GM18858 (cell line): Measurements from ENCODE around the gene TMEM144.
"Not testable (repeated sequence)": the region's sequence is repeated elsewhere in the genome, so short reads cannot be mapped to it uniquely, and the experiment has no call there.

Experiments used
- ATAC-seq: cut with Tn5 transposase; IDR thresholded peaks from one replicate; pipeline ENCODE4 v1.9.1; 2021; ENCODE audit not compliant: unreplicated experiment

TMEM144 gene

DNA sequence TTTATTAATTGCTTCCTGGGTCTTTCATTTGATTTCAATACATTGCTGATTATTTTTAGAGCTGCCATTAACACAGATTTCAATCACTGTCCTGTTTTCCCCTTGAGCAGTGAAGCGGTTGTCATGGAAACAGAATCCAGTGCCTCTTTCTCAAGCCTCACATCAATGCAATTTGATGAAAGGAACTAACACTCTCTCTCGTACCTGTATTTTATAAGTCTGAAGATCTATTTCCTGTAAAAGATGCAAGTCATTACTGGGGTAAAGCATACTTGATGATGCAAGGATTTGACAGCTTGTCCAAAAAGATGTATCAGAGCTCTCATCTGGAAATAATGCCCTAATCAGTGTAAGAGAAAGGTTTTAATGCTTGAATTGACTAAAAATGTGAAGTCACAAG is 19.6 kb upstream of the TMEM144 start:
- no peak for ATAC-seq

DNA sequence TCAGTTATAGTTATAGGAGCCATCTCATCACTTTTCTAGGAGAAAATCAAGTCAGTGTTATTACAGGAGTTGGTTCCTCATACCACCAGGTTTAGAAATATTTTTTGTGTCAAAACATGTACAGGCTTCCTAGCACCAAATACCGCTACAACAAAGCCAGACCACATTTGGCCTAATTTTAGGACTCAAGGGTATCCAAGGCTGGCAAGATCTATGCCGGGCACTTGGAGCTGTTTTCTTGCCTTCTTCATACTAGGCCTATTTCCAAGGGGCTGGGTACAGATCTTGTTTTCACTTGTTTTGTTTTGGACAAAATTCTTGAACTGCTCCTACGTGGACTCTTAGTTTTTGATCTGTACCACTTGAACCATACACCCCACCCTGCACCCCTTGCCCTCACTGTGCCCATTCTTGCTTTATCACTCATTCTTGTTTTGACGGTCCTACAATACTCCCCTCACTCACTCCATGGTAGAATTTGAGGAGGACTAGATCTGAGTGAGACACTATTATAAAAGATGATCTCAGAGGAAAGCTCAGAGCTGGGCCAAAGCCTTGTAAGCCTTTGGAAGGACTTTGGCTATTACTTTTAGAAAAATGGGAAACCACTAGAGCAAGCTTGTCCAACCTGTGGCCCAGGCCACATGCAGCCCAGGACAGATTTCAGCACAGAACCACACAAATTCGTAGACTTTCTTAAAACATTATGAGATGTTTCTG is 17.7 kb upstream of the TMEM144 start:
- no peak for ATAC-seq

DNA sequence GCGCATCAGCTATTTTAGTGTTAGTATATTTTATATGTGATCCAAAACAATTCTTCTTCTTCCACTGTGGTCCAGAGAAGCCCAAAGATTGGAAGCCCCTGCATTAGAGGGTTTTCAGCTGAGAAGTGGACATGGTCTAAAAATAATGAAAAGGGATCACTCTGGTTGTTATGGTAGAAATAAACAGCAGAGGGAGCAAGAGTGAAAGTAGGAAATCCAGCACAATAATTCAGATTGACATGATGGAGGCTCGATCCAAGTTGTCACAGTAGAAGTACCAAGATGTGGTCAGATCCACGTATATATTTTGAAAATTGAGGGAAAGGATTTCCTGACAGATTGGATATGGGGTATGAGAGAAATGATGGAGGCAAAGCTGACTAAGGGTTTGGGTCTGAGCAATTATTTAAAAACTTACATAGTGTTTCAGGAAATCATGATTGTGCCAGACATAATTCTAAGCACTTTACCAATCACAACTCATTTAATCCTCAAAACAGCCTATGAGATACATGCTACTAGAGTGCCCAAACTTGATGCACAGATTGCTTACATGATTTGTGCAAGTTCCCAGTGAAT is 17.0 kb upstream of the TMEM144 start:
- peak; percentile 48 for ATAC-seq

DNA sequence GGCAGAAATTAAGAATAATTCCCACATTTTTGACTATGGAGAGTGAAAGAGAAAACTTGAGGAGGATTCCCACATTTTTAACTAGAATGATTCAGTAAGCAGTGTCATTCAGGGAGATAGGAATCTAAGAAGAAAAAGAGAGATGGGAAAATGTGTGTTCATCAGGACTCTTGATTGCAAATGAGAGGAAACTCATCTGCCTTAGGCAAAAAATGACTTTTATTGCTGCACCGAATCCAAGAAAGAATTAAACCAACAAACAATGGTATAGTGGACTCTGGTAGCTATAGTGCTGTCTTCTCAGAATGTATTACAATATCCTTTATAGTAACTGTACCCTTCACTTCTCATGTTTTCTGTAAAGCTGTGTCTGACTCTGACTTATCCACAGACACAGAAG is 15.0 kb upstream of the TMEM144 start:
- no peak for ATAC-seq

DNA sequence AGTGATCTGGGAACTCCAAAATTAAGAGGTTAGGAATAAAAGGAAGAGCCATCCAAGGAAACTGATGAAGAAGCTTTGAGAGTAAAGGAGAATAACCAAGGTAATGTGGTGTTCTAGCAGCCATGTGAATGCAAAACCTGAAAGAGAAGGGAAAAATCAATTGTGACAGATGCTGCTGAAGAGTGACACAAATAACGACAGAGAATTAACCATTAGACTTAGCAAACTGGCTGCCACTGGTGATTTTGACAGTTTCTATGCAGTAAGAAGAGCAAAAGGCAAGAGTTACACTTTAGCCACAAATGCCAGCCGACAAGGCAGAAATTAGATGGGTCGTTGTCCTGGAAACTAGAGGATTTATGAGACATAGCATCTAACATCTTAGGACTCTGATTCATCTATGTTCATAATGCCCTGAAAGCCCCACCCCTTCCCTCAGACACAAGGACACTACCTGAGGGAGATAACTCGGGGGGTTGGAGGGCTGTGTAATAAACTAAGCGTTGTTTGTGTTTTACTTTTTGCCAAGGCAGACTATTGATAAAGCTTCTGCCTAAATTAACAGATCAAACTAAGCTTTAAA is 13.0 kb upstream of the TMEM144 start:
- ATAC-seq, result no peak

DNA sequence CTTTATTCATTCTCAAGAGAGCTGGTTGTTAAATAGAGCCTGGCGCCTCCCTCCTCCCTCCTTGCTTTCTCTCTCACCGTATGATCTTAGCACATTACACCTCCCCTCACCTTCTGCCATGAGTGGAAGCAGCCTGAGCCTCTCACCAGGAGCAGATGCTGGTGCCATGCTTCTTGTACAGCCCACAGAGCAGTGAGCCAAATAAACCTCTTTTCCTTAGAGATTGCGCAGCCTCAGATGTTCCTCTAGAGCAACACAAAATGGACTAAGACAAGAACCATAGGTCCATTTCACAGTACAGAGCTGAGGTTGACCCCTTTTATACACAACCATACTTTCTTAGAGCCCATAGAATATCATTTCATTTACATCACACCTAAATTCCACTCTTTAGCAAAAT is 10.1 kb upstream of the TMEM144 start:
- ATAC-seq, result no peak

DNA sequence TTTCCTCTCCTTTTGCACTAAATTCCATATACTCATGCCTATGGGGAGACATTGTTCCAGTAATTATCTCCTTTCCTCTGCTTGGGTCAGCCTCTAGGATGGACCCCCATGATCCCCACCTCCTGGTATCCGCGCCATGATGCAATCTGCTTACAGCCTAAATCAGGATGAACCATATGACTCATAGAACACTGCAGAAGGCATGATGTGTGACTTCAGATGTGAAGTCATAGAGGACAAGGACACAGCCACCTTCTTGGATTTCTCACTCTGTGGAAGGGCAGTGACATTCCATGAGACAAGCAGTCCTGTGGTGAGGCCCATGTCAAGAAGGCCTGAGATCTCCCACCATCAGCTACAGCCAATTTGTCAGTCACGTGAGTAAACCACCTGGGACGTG is 9.0 kb upstream of the TMEM144 start:
- no peak for ATAC-seq

DNA sequence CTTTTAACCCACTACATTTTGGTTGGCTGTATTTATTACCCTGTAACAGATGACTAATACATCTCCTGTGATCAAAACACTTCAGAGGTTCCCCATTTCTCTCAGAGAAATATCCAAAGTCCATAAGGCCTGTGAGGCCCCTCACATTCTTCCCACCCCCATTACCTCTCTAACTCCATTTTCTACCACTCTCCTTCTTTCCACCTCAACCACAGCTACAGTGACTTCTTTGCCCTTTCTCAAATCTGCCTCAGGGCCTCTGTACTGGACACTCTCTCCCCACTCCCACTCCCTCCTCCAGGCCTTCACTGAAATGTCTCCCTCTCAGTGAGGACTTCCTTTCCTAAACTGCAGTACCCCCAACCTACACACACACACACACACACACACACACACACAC is 8.4 kb upstream of the TMEM144 start:
- ATAC-seq, result no peak

DNA sequence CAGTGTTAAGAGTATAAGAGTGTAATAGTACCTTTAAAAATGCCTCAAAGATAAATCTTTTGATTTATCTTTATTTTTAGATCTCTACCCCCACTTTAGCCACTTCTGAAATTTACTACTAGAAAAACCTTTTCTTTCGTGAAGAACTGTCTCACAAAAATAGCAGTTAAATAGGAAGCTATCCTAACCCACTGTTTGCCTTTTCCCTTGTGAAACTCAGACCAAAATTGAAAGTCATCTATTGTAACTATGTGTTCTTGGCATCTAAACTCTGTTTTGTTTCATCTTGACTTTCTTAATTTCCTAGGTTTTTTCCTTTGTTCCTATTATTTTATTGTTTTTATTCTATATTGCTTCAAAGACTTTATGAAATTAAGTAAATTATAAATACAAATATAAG is 7.8 kb upstream of the TMEM144 start:
- ATAC-seq, result no peak

DNA sequence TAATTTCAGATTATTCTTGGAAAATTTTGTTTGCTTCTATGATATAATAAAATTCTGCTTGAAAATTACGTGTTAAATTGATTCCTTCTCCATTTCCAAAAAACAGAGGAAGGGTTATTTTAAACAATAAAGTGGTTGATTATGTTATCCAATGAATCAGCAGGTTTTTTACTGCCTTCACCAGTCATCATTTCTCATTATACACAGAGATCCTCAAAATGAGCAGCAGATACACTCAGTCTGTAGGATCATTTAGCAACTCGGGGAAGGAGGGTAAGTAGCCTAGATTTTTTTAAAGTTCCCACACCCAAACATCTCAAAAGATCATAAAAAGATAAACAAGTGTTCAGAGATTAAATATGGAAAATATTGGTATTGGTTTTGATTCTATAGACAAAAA is 6.8 kb upstream of the TMEM144 start:
- ATAC-seq, result no peak

DNA sequence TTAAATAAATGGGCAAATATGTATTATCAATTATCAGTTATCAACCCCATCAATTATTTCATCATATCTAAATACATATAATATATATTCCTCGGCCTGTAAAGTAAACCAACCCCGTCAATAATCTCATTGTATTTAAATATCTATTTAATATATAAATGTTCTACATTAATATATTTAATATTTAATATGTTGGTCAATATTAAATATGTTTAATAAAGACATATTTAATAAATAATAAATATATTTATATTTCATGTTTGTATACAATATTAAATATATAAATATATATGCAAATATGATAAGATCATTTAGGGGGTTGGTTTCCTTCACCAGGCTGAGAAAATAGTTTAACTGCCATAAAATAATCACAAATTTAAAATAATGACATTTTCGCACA is 6.4 kb upstream of the TMEM144 start:
- no peak for ATAC-seq

DNA sequence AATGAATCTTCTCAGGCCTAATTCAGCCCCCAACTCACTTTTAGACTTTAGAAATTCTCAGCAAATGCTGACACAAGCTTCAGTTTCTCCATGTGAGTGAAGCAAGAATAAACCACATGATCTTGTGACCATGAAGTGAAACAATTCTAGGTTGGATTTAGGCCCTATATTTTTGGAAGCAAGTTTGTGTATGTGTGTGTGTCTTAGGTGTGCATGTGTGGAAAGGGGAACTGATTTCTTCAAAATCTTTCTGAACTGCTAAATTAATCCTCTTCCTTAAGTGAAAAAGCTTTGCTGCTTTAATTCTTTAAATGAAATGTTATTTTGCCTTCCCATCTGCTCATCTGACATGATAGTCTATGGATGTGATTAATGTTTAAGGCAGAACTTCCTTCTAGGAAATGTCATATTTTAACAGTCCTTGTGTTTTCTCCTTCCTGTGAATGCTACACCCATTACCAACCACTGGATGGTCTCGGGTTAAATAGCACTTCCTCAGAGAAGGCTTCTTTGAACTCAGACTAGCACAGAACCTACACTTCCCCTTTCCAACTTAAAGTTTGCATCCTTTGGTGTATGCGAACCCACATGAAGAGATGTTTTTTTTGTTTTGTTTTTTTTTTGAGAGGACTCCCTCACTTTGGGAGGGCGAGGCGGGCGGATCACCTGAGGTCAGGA is 1.2 kb upstream of the TMEM144 start:
- ATAC-seq, result peak; percentile 57

DNA sequence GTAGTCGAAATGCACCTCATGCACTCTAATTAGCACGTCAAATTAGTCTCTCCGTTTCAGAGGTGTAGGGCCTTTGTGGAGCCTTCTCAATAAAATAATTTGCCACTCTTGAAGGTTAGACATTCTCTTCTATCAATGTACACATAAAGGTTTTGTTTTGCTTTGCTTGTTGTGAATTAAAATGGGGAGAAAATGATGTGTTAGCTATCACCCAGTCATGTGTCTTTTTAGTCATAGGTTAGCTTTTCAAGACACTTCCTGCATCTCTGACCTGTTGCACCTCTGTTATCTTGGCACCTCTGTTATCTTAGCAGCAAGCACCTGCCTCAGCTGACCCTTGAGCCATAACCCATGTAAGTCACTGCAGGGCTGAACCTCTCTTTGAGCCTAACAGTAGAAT is 936 bp downstream of the TMEM144 start:
- ATAC-seq, result no peak

DNA sequence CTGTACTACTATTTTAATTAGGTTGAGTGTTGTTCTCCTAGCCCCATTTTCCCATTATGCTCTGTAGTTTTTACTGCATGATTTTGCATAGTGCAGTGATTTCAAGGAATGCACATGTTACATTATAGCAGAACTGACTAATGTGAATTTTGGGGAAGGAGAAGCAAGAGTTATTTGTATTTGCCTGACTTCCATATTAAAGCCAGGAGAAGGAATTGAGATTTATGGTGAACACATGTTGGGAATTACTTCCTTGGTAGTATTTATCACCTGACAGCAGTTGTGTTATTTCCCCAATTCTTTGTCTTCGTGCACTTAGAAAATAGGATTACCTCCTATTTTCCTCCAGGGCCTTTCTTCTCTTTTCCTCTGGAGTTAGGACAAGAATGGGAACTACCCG is 3.2 kb downstream of the TMEM144 start:
- no peak for ATAC-seq

DNA sequence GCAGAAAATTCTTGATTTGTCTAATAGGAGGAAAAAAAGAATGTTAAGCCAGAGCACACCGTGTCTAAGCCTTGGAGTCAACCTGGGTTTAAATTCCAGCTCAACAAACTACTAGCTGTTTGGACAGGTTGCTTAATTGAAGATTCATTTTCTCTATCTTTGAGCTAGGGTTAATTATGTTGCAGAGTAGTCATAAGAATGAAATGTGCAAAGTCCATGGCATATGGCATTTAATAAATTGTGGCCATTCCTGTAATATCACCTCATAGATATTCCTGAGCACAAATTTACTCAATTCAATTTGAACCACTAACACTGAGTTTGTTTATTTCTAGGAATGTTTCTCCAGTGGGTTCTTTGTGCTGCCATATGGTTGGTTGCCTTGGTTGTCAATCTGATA is 4.6 kb downstream of the TMEM144 start:
- ATAC-seq, result no peak

DNA sequence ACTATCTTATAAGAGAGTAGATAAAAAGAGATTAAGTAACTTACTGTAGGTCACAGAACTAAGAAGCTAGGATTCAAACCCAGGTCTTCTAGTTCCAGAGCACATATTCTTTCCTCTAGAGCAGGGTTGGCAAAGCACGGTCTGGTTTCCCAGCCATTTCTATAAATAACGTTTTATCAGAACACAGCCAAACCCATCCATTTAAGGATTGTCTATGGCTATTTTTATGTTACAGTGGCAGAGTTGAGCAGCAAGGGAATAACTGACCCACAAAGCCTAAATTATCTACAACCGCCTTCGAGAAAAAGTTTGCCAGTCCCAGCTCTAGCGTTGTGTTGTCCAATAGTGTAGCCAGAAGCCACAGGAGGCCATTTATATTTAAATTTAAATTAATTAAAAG is 7.5 kb downstream of the TMEM144 start:
- ATAC-seq, result no peak

DNA sequence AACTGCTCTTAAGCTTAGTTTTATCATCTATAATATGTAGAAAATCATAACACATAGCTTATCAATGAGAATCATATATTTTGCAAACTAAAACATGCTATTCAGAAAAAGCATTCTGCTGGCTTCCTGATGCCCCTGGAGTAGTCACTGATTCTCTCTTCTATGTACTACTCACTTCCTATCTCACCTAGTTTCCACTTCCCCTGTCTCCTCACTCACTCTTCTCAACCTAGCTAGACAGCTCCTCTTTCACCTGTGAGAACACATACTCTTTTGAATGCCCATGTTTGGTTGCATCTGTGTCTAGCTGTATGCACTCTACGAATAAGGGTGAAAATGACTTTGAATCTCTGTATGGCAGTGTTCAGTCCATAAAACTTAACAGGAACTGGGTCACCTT is 9.3 kb downstream of the TMEM144 start:
- no peak for ATAC-seq

DNA sequence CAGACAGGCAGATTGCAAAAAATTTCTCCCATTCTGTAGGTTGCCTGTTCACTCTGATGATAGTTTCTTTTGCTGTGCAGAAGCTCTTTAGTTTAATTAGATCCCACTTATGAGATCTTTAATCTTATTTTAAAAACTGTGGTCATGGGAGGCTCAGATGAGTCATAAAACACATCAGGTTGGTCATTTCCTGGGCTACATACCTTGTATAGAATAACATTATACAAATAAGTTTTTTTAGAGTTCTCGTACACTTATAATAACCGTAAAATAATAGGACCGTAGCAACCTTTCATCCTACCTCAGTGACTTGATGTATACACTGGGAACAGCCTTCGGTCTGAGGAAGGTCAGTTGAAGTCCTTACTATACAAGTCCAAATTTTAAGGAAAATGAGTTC is 14.0 kb downstream of the TMEM144 start:
- not testable (repeated sequence) for ATAC-seq

DNA sequence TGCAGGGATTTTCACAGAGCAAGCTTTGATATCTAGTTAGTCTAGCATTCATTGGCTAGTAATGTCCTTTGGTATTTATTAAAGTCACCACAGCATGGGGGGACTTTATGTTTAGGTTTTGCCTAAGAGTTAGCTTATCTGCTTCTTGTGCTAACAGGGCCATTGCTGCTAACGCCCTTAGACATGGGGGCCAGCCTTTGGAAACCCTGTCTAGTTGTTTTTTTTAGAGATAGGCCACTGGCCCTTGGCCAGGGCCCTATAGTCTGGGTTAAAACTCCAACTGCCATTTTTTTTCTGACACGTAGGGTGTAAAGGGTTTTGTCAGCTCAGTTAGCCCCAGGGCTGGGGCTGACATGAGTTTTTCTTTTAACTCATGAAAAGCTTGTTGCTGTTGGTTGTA is 14.7 kb downstream of the TMEM144 start:
- not testable (repeated sequence) for ATAC-seq

DNA sequence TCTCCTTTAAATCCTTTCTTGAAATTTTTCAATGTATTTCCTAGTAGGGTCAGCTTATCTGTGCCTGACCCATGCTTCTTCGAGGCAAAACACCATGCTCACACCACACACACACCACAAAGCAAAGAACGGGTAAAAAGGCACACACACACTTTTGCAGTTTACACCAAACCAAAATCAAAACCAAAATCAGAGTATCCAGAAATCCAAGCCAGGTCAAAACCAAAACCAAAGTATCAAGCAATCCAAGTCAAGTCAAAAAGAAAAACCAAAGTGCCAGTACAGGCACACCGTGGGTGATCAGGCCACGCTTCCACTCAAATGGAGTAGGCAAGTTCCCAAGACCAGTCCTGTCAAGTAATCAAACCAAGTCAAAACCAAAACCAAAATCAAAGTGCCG is 17.6 kb downstream of the TMEM144 start:
- ATAC-seq, result not testable (repeated sequence)

DNA sequence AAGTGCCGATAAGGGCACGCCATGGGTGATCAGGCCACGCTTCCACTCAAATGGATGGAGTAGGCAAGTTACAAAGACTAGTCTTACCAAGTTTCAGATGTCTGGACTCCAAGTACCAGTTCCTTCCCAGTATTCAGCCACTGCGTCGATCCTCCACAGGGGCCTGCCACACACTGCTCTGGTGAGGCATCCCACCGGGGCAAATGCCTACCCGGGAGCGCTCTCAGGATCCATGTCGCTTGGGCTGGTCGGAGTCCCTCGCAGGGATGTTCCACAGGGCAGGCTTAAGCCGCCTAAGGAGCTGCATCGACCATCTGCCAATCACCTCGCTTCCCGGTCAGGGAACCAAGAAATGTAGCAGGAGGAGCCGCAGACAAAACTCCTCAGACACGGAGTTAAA is 18.1 kb downstream of the TMEM144 start:
- ATAC-seq, result not testable (repeated sequence)

DNA sequence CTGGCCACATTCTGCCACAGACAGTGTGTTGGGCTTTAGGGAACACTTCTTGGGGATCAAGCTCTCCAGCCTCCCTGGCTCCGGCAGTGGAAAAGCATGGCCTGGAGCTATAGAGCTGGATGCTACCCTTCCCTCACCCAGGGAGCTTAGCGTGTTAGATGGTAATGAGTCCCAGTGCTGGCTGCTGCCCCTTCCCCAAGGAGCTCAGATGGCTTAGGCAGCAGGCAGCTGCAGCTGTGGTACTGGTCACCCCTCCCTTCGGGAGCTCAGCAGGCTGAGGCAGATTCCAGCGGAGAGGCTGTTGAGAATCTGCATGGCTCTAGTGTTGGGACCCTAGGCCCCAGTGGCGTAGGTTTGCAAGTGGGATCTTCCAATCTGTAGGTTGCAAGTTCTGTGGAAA is 19.5 kb downstream of the TMEM144 start:
- ATAC-seq, result no peak
